K562 (cell line): Measurements from ENCODE around the gene DUSP9. TPM values are rescaled to one million over a fixed set of nuclear protein-coding genes. Genes with fewer than 3 reads are reported as not detected.

Source experiments
- ATAC-seq: fragments of 200-7000 bp; cut with Tn5 transposase; 3 replicates; pipeline ENCODE4 v1.9.1; 2020; ENCODE audit warnings: moderate library complexity
- BruUV-seq: library from RNA; stranded (reverse); fragments of 400-500 nt; replicated peaks from 2 replicates; lab custom pipeline; 2021; lab: Mats Ljungman, UMichigan
- CTCF ChIA-PET: fragments of 300-600 bp; formaldehyde crosslinking; extraction: SDS; loops from one replicate; lab custom pipeline; 2021; ENCODE audit warnings: low intra/inter-chr PET ratio; lab: Yijun Ruan, JAX
- POLR2A ChIA-PET: fragments of 300-600, 350-650 bp; sonication (Branson Sonifier 250); formaldehyde crosslinking; extraction: SDS; loops from one replicate; lab custom pipeline; 2021; ENCODE audit warnings: antibody characterized with exemption, inconsistent platforms; lab: Yijun Ruan, JAX
- DNase-seq, 4 experiments: peaks; one replicate each; pipeline versions ENCODE4 v3.0.0 to v3.0.0-alpha.2; 2011 to 2018; ENCODE audit warnings: low spot score in 3 of 4, mixed read lengths in 3 of 4; ENCODE audit errors: extremely low read depth in 1 of 4
- FAIRE-seq: peaks from 2 replicates; lab custom pipeline; 2011; peaks lifted over from hg19 to GRCh38; lab: Jason Lieb, UNC
- H2AFZ ChIP-seq: 2 replicates; pipeline ENCODE4 v1.6.0; 2011; ENCODE audit warnings: low read depth, low read length, control low read depth, inconsistent platforms
- H3K27ac ChIP-seq: fragments of 200-600 bp; 3 replicates; pipeline ENCODE4 v1.8.0; 2011; ENCODE audit warnings: low read depth, mild to moderate bottlenecking, control low read depth, inconsistent platforms, low read length, moderate library complexity, mixed read lengths; ENCODE audit errors: extremely low read depth
- H3K27me3 ChIP-seq, 2 experiments: fragments of 300-600 bp in 1 of 2; 2 replicates in 1 of 2; 3 replicates in 1 of 2; pipeline versions ENCODE4 v1.6.0 to v1.8.0; 2011; ENCODE audit warnings: inconsistent platforms in 2 of 2, low read length in 2 of 2, mild to moderate bottlenecking in 1 of 2, mixed read lengths in 1 of 2, moderate library complexity in 1 of 2; ENCODE audit not compliant: control insufficient read depth in 2 of 2, insufficient read depth in 2 of 2
- H3K36me3 ChIP-seq: fragments of 300-600 bp; 3 replicates; pipeline ENCODE4 v1.8.0; 2011; ENCODE audit warnings: mild to moderate bottlenecking, low read length, inconsistent platforms; ENCODE audit not compliant: control insufficient read depth, insufficient read depth
- H3K4me1 ChIP-seq, 2 experiments: fragments of 200-600 bp in 1 of 2; replicated peaks in 1 of 2; 2 replicates in 1 of 2; 3 replicates in 1 of 2; pipeline versions ENCODE4 v1.5.1 to v1.8.0; 2011; ENCODE audit warnings: inconsistent platforms in 2 of 2, low read length in 2 of 2, mild to moderate bottlenecking in 1 of 2, mixed read lengths in 1 of 2, moderate library complexity in 1 of 2; ENCODE audit not compliant: control insufficient read depth in 2 of 2, insufficient read depth in 2 of 2
- H3K4me2 ChIP-seq: 2 replicates; pipeline ENCODE4 v1.6.1; 2011; ENCODE audit warnings: low read length, control low read depth, inconsistent platforms, mixed read lengths; ENCODE audit not compliant: insufficient read depth
- H3K4me3 ChIP-seq: fragments of 200-600 bp; sonication (generic), shearing (Covaris generic); 2 replicates; pipeline ENCODE4 v1.5.1; 2016; ENCODE audit warnings: control low read depth, inconsistent platforms
- H3K79me2 ChIP-seq: fragments of 200-600 bp; 3 replicates; pipeline ENCODE4 v1.8.0; 2011; ENCODE audit warnings: low read length, inconsistent platforms; ENCODE audit not compliant: control insufficient read depth, insufficient read depth
- H3K9ac ChIP-seq, 2 experiments: 2 replicates each; pipeline versions ENCODE4 v1.6.0 to v1.6.1; 2011; ENCODE audit warnings: low read depth in 2 of 2, low read length in 2 of 2, control low read depth in 1 of 2, inconsistent platforms in 1 of 2, mild to moderate bottlenecking in 1 of 2, mixed read lengths in 1 of 2; ENCODE audit not compliant: insufficient read depth in 1 of 2
- H3K9me1 ChIP-seq: one replicate; pipeline ENCODE4 v1.6.0; 2011; ENCODE audit warnings: inconsistent platforms, mild to moderate bottlenecking, low read length, moderate library complexity; ENCODE audit not compliant: control insufficient read depth, insufficient read depth
- H3K9me3 ChIP-seq: replicated peaks from 2 replicates; pipeline ENCODE4 v1.5.1; 2011; ENCODE audit warnings: low read depth, low read length, inconsistent platforms; ENCODE audit not compliant: control insufficient read depth, insufficient read depth
- H4K20me1 ChIP-seq: replicated peaks from 2 replicates; pipeline ENCODE4 v1.6.1; 2011; ENCODE audit warnings: low read length, inconsistent platforms, mixed read lengths; ENCODE audit not compliant: control insufficient read depth, insufficient read depth
- CCNT2 ChIP-seq: IDR thresholded peaks from 2 replicates; pipeline ENCODE4 v1.6.1; 2011; ENCODE audit warnings: borderline replicate concordance, low read depth, mild to moderate bottlenecking, moderate library complexity, mixed read lengths, low read length; ENCODE audit not compliant: insufficient read length; ENCODE audit errors: extremely low read depth
- FOXP1 ChIP-seq: sonication (generic); formaldehyde crosslinking; IDR thresholded peaks from 2 replicates; pipeline ENCODE4 v1.8.0; 2022; ENCODE audit warnings: mild to moderate bottlenecking, missing genetic modification reagents
- KDM5B ChIP-seq: fragments of 200-600 bp; sonication (generic); IDR thresholded peaks from 2 replicates; pipeline ENCODE4 v1.6.1; 2012; ENCODE audit warnings: low read depth, mild to moderate bottlenecking, moderate library complexity, low read length, control low read depth, inconsistent platforms; ENCODE audit not compliant: insufficient replicate concordance
- NONO ChIP-seq, 2 experiments: fragments of 200-400 bp in 1 of 2; fragments of 450-650 bp in 1 of 2; formaldehyde crosslinking in 1 of 2; IDR thresholded peaks; 2 replicates each; pipeline ENCODE4 v1.6.1; 2017; ENCODE audit warnings: low read depth in 2 of 2, mild to moderate bottlenecking in 2 of 2, moderate library complexity in 2 of 2, low read length in 1 of 2
- PHF8 ChIP-seq: fragments of 200-600 bp; sonication (generic); IDR thresholded peaks from 2 replicates; pipeline ENCODE4 v1.6.1; 2012; ENCODE audit warnings: mixed run types, mild to moderate bottlenecking, inconsistent platforms, low read length, moderate library complexity, borderline replicate concordance
- POLR2G ChIP-seq: fragments of 200-400 bp; formaldehyde crosslinking; IDR thresholded peaks from 2 replicates; pipeline ENCODE4 v1.6.1; 2017; ENCODE audit warnings: low read depth, mild to moderate bottlenecking, antibody characterized with exemption, low read length, moderate library complexity
- RBFOX2 ChIP-seq: fragments of 200-400 bp; formaldehyde crosslinking; IDR thresholded peaks from 2 replicates; pipeline ENCODE4 v1.6.1; 2017; ENCODE audit warnings: low read depth, mild to moderate bottlenecking, low read length, moderate library complexity
- SAFB ChIP-seq: fragments of 200-400 bp; formaldehyde crosslinking; IDR thresholded peaks from 2 replicates; pipeline ENCODE4 v1.6.1; 2017; ENCODE audit warnings: low read depth, low read length, borderline replicate concordance
- SIN3A ChIP-seq, 2 experiments: fragments of 150-350 bp in 1 of 2; IDR thresholded peaks; 2 replicates each; pipeline ENCODE4 v1.6.1; 2011 to 2016; ENCODE audit warnings: borderline replicate concordance in 2 of 2, low read depth in 2 of 2, low read length in 2 of 2, mild to moderate bottlenecking in 2 of 2, moderate library complexity in 2 of 2; ENCODE audit not compliant: control insufficient read depth in 1 of 2
- TCF3 ChIP-seq: sonication (generic); formaldehyde crosslinking; IDR thresholded peaks from 2 replicates; pipeline ENCODE4 v1.4.0; 2020; ENCODE audit warnings: mild to moderate bottlenecking, missing genetic modification reagents
- WGBS: fragments of 100-300 bp; shearing (Covaris generic); methylation state at CpG from one replicate; pipeline ENCODE4 v1.1.6; 2016; ENCODE audit warnings: low coverage, mixed read lengths; ENCODE audit not compliant: insufficient coverage; ENCODE audit errors: missing lambda C conversion rate; 5-methylcytosine and 5-hydroxymethylcytosine counted together
- in situ Hi-C: fragments of 300-500 bp; cut with MboI; formaldehyde crosslinking; loops from 4 replicates; pipeline ENCODE4 v1.15.0; 2018; ENCODE audit warnings: inconsistent platforms, mixed read lengths
- intact Hi-C: fragments of 100-400 bp; cut with micrococcal nuclease; formaldehyde crosslinking; loops from 2 replicates; pipeline ENCODE4 v1.14.2; 2022
- polyA plus RNA-seq, 8 experiments: library from polyadenylated mRNA; depleted of rRNA in 4 of 8; stranded (reverse) in 5 of 8; unstranded in 3 of 8; fragments of >200 nt; fragmentation: Nextera tagmentation in 2 of 8; fragmentation: Illumina TruSeq in 1 of 8; extraction: Ambion mirVana in 2 of 8; extraction: Trizol in 1 of 8; gene quantifications; 2 replicates each; pipeline versions ENCODE4 v1.2.1 to v1.2.3, GENCODE V29; 2011 to 2014; ENCODE audit warnings: inconsistent platforms in 1 of 8, missing spikeins in 1 of 8
- total RNA-seq, 7 experiments: library from RNA; depleted of rRNA in 6 of 7; stranded (reverse); fragments of >200 nt in 6 of 7; fragmentation: Illumina TruSeq in 2 of 7; extraction: Trizol in 2 of 7; gene quantifications; 2 replicates each; pipeline versions ENCODE4 v1.2.1 to v1.2.3, GENCODE V29; 2011 to 2021; ENCODE audit warnings: low replicate concordance in 1 of 7

The DUSP9 gene
- total and polyA plus RNA-seq, 9 of the 15 experiments (the other 6 are each of a cell fraction or from before 2014, with no cell fraction given), result 0.11 to 14.1 (median 5.5) TPM

- TF ChIP-seq NONO (IDR thresholded peaks at IDR 0.05; ENCODE audit: low read depth in 2 of 2, low read length in 1 of 2), result peak in 1 of 2 experiments; percentile 6; a peak in 1 of 4 replicates
These were observed 41.1 kb downstream of the DUSP9 start (continued) for GRCh38 chrX:153688071-153688470.

GRCh38 chrX:153688506-153688905 lies 41.5 kb downstream of the DUSP9 start:
- 0% methylated on average over 1 of the region's 57 CpGs for WGBS
- Histone ChIP-seq H3K4me2 (peak overlapping the region; percentile 32; the same call in 1 of the 2 replicates), H3K27ac (peak overlapping the region; percentile 66), H4K20me1 (peaks cover 13% of the 10 kb centered on the region), H3K79me2 (peaks cover 37% of the 10 kb centered on the region), H3K9me3 (peaks cover 1% of the 10 kb centered on the region; the same call in 1 of the 2 replicates), H3K4me1 (peaks cover 16 to 74% of the 10 kb centered on the region in 2 experiments; a peak in 4 of 5 replicates), H2AFZ (no peak overlapping the region), H3K27me3 (no peaks in the 10 kb centered on the region), H3K9me1 (peaks cover 4% of the 10 kb centered on the region), H3K4me3 (peak overlapping the region; percentile 51), H3K9ac (peak overlapping the region; percentile 72 to 98; a peak in 3 of 4 replicates), H3K36me3 (peaks cover 37% of the 10 kb centered on the region; the same call in 1 of the 3 replicates)
- no peak for FAIRE-seq
- peak in 1 of 4 experiments; percentile 19 for DNase-seq
- POLR2A ChIA-PET, result no interaction called here
- TF ChIP-seq SAFB (peak; percentile 65; the same call in 1 of the 2 replicates), KDM5B (peak; percentile 28), SIN3A (IDR thresholded peaks at IDR 0.05; ENCODE audit: borderline replicate concordance in 2 of 2, control insufficient read depth in 1 of 2, low read depth in 2 of 2, low read length in 2 of 2) (0 out of 4 replicates have a peak, but pooled peaks of 1 of the 2 experiments have one; percentile 7), TCF3 (no peak), RBFOX2 (peak; percentile 62), CCNT2 (peak; percentile 8), POLR2G (peak; percentile 66), FOXP1 (CRISPR knock-in tag) (no peak), PHF8 (peak; percentile 28; the same call in 1 of the 2 replicates)
- CTCF ChIA-PET, result no interaction called here
- no TSS peak for BruUV-seq
- intact Hi-C loops (no loop called here), in situ Hi-C loops (no loop called here)
- no peak for ATAC-seq
